A673 (cell line): ENCODE results near the gene SRL. TPM values are rescaled to one million over a fixed set of nuclear protein-coding genes. Genes with fewer than 3 reads are reported as not detected.

Experiments used
- BruUV-seq: library from RNA; stranded (reverse); fragments of 400-500 nt; replicated peaks from 2 replicates; lab custom pipeline; 2021; lab: Mats Ljungman, UMichigan
- CTCF ChIA-PET: fragments of 300-600 bp; sonication (Branson Sonifier 250); formaldehyde crosslinking; loops from one replicate; lab custom pipeline; 2022; ENCODE audit warnings: antibody characterized with exemption; lab: Charles Lee
- POLR2A ChIA-PET: fragments of 300-600 bp; sonication (Branson Sonifier 250); formaldehyde crosslinking; loops from one replicate; lab custom pipeline; 2022; ENCODE audit warnings: antibody characterized with exemption; ENCODE audit not compliant: low non-redundant PET; lab: Charles Lee
- DNase-seq: peaks from one replicate; pipeline ENCODE4 v3.0.0-alpha.2; 2015; ENCODE audit warnings: low spot score
- H3K27ac ChIP-seq: fragments of 200-600 bp; sonication (generic); 2 replicates; pipeline ENCODE4 v1.5.1; 2016; ENCODE audit warnings: mixed run types, low read depth, mild to moderate bottlenecking, mixed read lengths, antibody characterized with exemption, low read length; ENCODE audit not compliant: poor library complexity, severe bottlenecking
- H3K27me3 ChIP-seq: fragments of 200-600 bp; sonication (generic); replicated peaks from 2 replicates; pipeline ENCODE4 v1.6.1; 2017; ENCODE audit warnings: mixed run types, low read depth, mild to moderate bottlenecking, mixed read lengths, antibody characterized with exemption, low read length; ENCODE audit not compliant: insufficient read depth, poor library complexity
- H3K36me3 ChIP-seq: fragments of 200-600 bp; sonication (generic); 2 replicates; pipeline ENCODE4 v1.6.1; 2016; ENCODE audit warnings: mixed run types, mild to moderate bottlenecking, mixed read lengths, antibody characterized with exemption, low read length; ENCODE audit not compliant: insufficient read depth, poor library complexity, severe bottlenecking
- H3K4me1 ChIP-seq: fragments of 200-600 bp; sonication (generic); 2 replicates; pipeline ENCODE4 v1.6.1; 2017; ENCODE audit warnings: mixed run types, mild to moderate bottlenecking, mixed read lengths, antibody characterized with exemption, low read length; ENCODE audit not compliant: insufficient read depth, poor library complexity, severe bottlenecking
- H3K4me3 ChIP-seq: fragments of 200-600 bp; sonication (generic); 2 replicates; pipeline ENCODE4 v1.5.1; 2016; ENCODE audit warnings: low read depth, mixed run types, mild to moderate bottlenecking, mixed read lengths, low read length; ENCODE audit not compliant: poor library complexity, severe bottlenecking
- H3K9me3 ChIP-seq: fragments of 200-600 bp; sonication (generic); 2 replicates; pipeline ENCODE4 v1.6.1; 2016; ENCODE audit warnings: mixed run types, low read depth, mild to moderate bottlenecking, mixed read lengths, antibody characterized with exemption, low read length; ENCODE audit not compliant: poor library complexity, severe bottlenecking
- EZH2 ChIP-seq: fragments of 200-600 bp; sonication (generic); IDR thresholded peaks from 2 replicates; pipeline ENCODE4 v1.6.1; 2017; ENCODE audit warnings: borderline replicate concordance, low read depth, mild to moderate bottlenecking, mixed read lengths, antibody characterized with exemption, low read length; ENCODE audit not compliant: poor library complexity, severe bottlenecking
- intact Hi-C: fragments of 100-400 bp; cut with micrococcal nuclease; formaldehyde crosslinking; loops from one replicate; pipeline ENCODE4 v1.10.0; 2022; ENCODE audit not compliant: unreplicated experiment
- total RNA-seq: library from RNA; stranded (reverse); gene quantifications from 2 replicates; pipeline ENCODE4 v1.2.3, GENCODE V29; 2021
- TF ChIP-seq, protein P1 (sequence below): fragments of 300-800, 200-600 bp; sonication (generic); conservative IDR thresholded peaks from 2 replicates; pipeline ENCODE4 v1.5.1; 2017; ENCODE audit warnings: low read depth, mild to moderate bottlenecking, antibody characterized with exemption, low read length, moderate library complexity, mixed read lengths

SRL gene
- total RNA-seq, 1 experiment from 2014 or later, result 0.11 TPM

DNA sequence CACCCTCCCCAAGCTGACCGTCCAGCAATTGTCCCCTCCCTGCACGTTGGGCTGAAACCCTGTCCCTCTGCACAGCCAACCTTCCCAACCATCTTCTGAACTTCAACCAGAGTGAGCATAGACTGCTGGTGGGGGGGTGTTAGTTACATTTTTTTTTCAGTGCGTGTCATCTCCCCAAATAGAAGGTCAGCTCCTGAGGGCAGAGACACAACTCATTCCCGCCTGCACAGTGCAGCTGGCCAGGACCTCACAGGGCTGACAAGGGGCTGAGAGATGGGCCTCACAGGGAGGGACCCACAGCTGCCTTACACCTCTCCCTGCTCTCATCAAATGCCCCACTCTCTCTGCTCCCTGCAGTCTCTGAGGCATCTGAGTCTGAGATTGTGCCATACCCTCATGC, 8.4 kb downstream of the SRL start:
- Histone ChIP-seq H3K9me3 (no peaks in the 10 kb centered on the region), H3K27ac (no peak overlapping the region), H3K36me3 (no peaks in the 10 kb centered on the region), H3K4me3 (no peak overlapping the region), H3K27me3 (no peaks in the 10 kb centered on the region), H3K4me1 (no peaks in the 10 kb centered on the region)
- CTCF ChIA-PET, result interaction anchor here (0.8 kb wide), 1 partner anchor 84 kb away, joined by 3 read pairs; no protein-coding TSS in a partner anchor
- TF ChIP-seq EZH2, result no peak
- TF ChIP-seq, protein P1, sequence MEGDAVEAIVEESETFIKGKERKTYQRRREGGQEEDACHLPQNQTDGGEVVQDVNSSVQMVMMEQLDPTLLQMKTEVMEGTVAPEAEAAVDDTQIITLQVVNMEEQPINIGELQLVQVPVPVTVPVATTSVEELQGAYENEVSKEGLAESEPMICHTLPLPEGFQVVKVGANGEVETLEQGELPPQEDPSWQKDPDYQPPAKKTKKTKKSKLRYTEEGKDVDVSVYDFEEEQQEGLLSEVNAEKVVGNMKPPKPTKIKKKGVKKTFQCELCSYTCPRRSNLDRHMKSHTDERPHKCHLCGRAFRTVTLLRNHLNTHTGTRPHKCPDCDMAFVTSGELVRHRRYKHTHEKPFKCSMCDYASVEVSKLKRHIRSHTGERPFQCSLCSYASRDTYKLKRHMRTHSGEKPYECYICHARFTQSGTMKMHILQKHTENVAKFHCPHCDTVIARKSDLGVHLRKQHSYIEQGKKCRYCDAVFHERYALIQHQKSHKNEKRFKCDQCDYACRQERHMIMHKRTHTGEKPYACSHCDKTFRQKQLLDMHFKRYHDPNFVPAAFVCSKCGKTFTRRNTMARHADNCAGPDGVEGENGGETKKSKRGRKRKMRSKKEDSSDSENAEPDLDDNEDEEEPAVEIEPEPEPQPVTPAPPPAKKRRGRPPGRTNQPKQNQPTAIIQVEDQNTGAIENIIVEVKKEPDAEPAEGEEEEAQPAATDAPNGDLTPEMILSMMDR, result no peak
- no peak for DNase-seq
- POLR2A ChIA-PET, result no interaction called here
- BruUV-seq, result no TSS peak
- intact Hi-C loops, result loop anchor here (10.0 kb wide), 1 partner anchor 109 kb away; no protein-coding TSS in a partner anchor

DNA sequence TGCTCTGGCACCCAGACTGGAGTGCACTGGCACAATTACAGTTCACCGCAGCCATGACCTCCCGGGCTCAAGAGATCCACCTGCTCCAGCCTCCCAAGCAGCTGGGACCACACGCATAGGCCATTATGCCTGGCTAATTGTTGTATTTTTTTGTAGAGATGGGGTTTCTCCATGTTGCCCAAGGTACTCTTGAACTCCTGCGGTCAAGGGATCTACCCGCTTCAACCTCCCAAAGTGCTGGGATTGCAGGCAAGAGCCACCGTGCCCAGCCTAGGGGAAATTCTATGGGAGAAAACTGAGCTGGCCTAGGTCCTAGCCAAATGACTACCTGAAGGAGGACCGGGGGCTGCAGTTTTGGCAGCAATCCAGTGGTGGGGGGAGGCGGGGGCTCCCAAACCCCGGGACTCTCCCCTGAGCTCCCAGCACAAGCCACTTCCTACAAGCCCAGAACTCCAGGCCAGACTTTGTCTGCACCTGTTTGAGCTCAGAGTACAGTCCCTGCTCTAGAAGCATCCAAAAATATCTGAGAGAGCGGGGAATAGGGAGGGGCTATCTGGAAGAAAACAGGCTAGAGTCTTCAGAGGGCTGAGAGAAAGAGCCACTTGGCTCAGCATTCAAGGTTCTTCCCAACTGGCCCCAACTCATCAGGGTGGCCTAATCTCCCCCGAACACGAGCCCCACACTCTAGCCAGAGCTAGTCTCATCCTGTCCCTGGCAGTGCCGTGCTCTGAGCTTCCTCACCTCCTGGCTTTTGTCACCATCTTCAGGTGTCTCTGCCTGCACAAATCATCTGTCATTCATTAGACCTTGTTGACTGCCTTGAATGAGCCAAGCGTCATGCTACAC, 9.1 kb downstream of the SRL start:
- Histone ChIP-seq H3K9me3 (no peaks in the 10 kb centered on the region), H3K36me3 (no peaks in the 10 kb centered on the region), H3K4me1 (no peaks in the 10 kb centered on the region), H3K27ac (no peak overlapping the region), H3K4me3 (no peak overlapping the region), H3K27me3 (no peaks in the 10 kb centered on the region)
- no peak for DNase-seq
- no peak for TF ChIP-seq EZH2
- TF ChIP-seq, protein P1, result no peak
- CTCF ChIA-PET, result interaction anchor here (0.8 kb wide), 1 partner anchor 84 kb away, joined by 3 read pairs; no protein-coding TSS in a partner anchor
- BruUV-seq, result no TSS peak
- intact Hi-C loops, result loop anchor here (10.0 kb wide), 1 partner anchor 108 kb away; no protein-coding TSS in a partner anchor
- POLR2A ChIA-PET, result no interaction called here

DNA sequence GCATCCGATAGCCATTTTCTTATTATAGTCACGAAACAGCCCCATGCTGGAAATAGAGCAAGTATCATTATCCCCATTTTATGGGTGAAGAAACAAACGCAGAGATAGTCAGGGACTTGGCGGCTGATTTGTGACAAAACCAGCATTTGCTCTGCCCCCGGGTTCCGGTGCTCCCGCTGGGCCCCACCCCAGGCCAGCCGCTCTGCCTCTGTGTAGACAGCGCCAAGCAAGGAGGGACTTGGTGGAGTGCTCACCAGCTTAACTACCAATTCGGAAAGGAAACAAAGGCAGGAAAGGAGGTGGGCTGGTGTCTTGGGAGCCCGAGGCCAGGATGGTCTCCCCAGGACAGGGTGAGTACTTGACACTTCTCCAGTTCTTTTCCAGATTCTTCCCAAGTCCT, 10.0 kb downstream of the SRL start:
- POLR2A ChIA-PET, result no interaction called here
- no TSS peak for BruUV-seq
- intact Hi-C loops, result loop anchor here (10.0 kb wide), 1 partner anchor 107 kb away; no protein-coding TSS in a partner anchor
- Histone ChIP-seq H3K36me3 (no peaks in the 10 kb centered on the region), H3K4me1 (no peaks in the 10 kb centered on the region), H3K9me3 (no peaks in the 10 kb centered on the region), H3K27me3 (no peaks in the 10 kb centered on the region), H3K4me3 (no peak overlapping the region), H3K27ac (no peak overlapping the region)
- TF ChIP-seq, protein P1, result no peak
- TF ChIP-seq EZH2, result no peak
- DNase-seq, result no peak
- CTCF ChIA-PET, result no interaction called here
